NCI-H187 treated with DMSO at 0.1 percent for 48 hours (cell line): ENCODE results near the gene PSD.

Experiments
- DNase-seq: peaks from one replicate; lab custom pipeline; 2025; lab: John Stamatoyannopoulos, UW

The PSD gene

GRCh38 chr10:102384053-102384452 lies 34.5 kb downstream of the PSD start:
- no peak for DNase-seq

- no peak for DNase-seq
Observed at GRCh38 chr10:102382871-102383270, 35.7 kb downstream of the PSD start.

- no peak for DNase-seq
Observed at GRCh38 chr10:102381983-102382382, 36.6 kb downstream of the PSD start.

- DNase-seq = no peak
Observed at GRCh38 chr10:102379383-102379782, 39.2 kb downstream of the PSD start.

GRCh38 chr10:102376901-102377300 lies 41.7 kb downstream of the PSD start:
- DNase-seq = no peak

- DNase-seq = no peak
Observed at GRCh38 chr10:102375867-102376266, 42.7 kb downstream of the PSD start.

- no peak for DNase-seq
Observed at GRCh38 chr10:102375250-102375649, 43.3 kb downstream of the PSD start.

GRCh38 chr10:102371295-102371694 lies 47.3 kb downstream of the PSD start:
- DNase-seq = no peak

GRCh38 chr10:102368077-102368476 lies 50.5 kb downstream of the PSD start:
- no peak for DNase-seq

GRCh38 chr10:102367441-102367840 lies 51.1 kb downstream of the PSD start:
- no peak for DNase-seq

- no peak for DNase-seq
Observed at GRCh38 chr10:102358712-102359382, 59.7 kb downstream of the PSD start.

GRCh38 chr10:102354451-102354850 lies 64.1 kb downstream of the PSD start:
- DNase-seq = no peak
